GM12878 (cell line): ENCODE data around the gene GPC6. TPM values are rescaled to one million over a fixed set of nuclear protein-coding genes. Genes with fewer than 3 reads are reported as not detected.

Source experiments
- ATAC-seq: fragments of 200-7000 bp; cut with Tn5 transposase; 3 replicates; pipeline ENCODE4 v1.9.1; 2020; ENCODE audit warnings: mild to moderate bottlenecking, moderate library complexity
- BruUV-seq: library from RNA; stranded (reverse); fragments of 400-500 nt; replicated peaks from 2 replicates; lab custom pipeline; 2021; lab: Mats Ljungman, UMichigan
- CTCF ChIA-PET: fragments of 300-600 bp; sonication (Branson Sonifier 250); formaldehyde crosslinking; extraction: SDS; loops from one replicate; lab custom pipeline; 2021; ENCODE audit warnings: inconsistent platforms; lab: Yijun Ruan, JAX
- POLR2A ChIA-PET: fragments of 350-600 bp; formaldehyde crosslinking; extraction: SDS; loops from one replicate; lab custom pipeline; 2021; ENCODE audit warnings: inconsistent platforms; lab: Charles Lee
- RAD21 ChIA-PET: fragments of 300-600 bp; sonication (Branson Sonifier 250); formaldehyde crosslinking; loops from one replicate; lab custom pipeline; 2023; ENCODE audit warnings: antibody characterized with exemption; ENCODE audit not compliant: unreplicated experiment; lab: Charles Lee
- SMC1A ChIA-PET: fragments of 300-600 bp; sonication (Branson Sonifier 250); formaldehyde crosslinking; loops from one replicate; lab custom pipeline; 2023; ENCODE audit not compliant: unreplicated experiment, uncharacterized antibody; lab: Charles Lee
- DNase-seq: peaks from one replicate; pipeline ENCODE4 v3.0.0-alpha.2; 2011; ENCODE audit warnings: low read depth, low spot score
- FAIRE-seq: peaks from 3 replicates; lab custom pipeline; 2011; peaks lifted over from hg19 to GRCh38; lab: Jason Lieb, UNC
- H2AFZ ChIP-seq: 2 replicates; pipeline ENCODE4 v1.6.0; 2011; ENCODE audit warnings: low read depth, low read length, control low read depth; ENCODE audit not compliant: control insufficient read depth
- H3K27ac ChIP-seq: 2 replicates; pipeline ENCODE4 v1.5.1; 2011; ENCODE audit warnings: control low read depth; ENCODE audit not compliant: control insufficient read depth, insufficient read depth
- H3K27me3 ChIP-seq, 2 experiments: replicated peaks in 1 of 2; 2 replicates each; pipeline versions ENCODE4 v1.6.0 to v1.6.1; 2011; ENCODE audit warnings: low read length in 1 of 2; ENCODE audit not compliant: control insufficient read depth in 2 of 2, insufficient read depth in 2 of 2
- H3K36me3 ChIP-seq, 2 experiments: 2 replicates each; pipeline ENCODE4 v1.5.1; 2011; ENCODE audit warnings: low read length in 1 of 2; ENCODE audit not compliant: control insufficient read depth in 2 of 2, insufficient read depth in 2 of 2
- H3K4me1 ChIP-seq: 2 replicates; pipeline ENCODE4 v1.6.1; 2011; ENCODE audit warnings: mild to moderate bottlenecking, low read length, moderate library complexity, mixed read lengths; ENCODE audit not compliant: control insufficient read depth, insufficient read depth
- H3K4me2 ChIP-seq: 2 replicates; pipeline ENCODE4 v1.6.0; 2011; ENCODE audit warnings: control low read depth; ENCODE audit not compliant: control insufficient read depth, insufficient read depth
- H3K4me3 ChIP-seq: fragments of 200-600 bp; sonication (generic); 2 replicates; pipeline ENCODE4 v1.5.1; 2016
- H3K79me2 ChIP-seq: 2 replicates; pipeline ENCODE4 v1.6.0; 2011; ENCODE audit warnings: low read length; ENCODE audit not compliant: control insufficient read depth, insufficient read depth
- H3K9ac ChIP-seq: 2 replicates; pipeline ENCODE4 v1.8.0; 2011; ENCODE audit warnings: low read length, control low read depth, mixed read lengths; ENCODE audit not compliant: control insufficient read depth, insufficient read depth
- H3K9me3 ChIP-seq: replicated peaks from 3 replicates; pipeline ENCODE4 v1.5.1; 2011; ENCODE audit warnings: mild to moderate bottlenecking, low read length; ENCODE audit not compliant: control insufficient read depth, insufficient read depth
- H4K20me1 ChIP-seq: 2 replicates; pipeline ENCODE4 v1.6.0; 2011; ENCODE audit not compliant: control insufficient read depth, insufficient read depth
- BCLAF1 ChIP-seq: fragments of 450-650 bp; IDR thresholded peaks from 2 replicates; pipeline ENCODE4 v1.6.1; 2017; ENCODE audit warnings: antibody characterized with exemption, mild to moderate bottlenecking, moderate library complexity
- CBX5 ChIP-seq: sonication (generic); IDR thresholded peaks from 2 replicates; pipeline ENCODE4 v1.6.1; 2016; ENCODE audit warnings: low read depth, moderate library complexity, mild to moderate bottlenecking, inconsistent platforms
- EGR1 ChIP-seq, 2 experiments: IDR thresholded peaks; 1 replicate in 1 of 2; 2 replicates in 1 of 2; pipeline ENCODE4 v1.6.1; 2011 to 2012; ENCODE audit warnings: low read depth in 2 of 2, low read length in 2 of 2, borderline replicate concordance in 1 of 2, mild to moderate bottlenecking in 1 of 2, moderate library complexity in 1 of 2
- MEF2A ChIP-seq: IDR thresholded peaks from 2 replicates; pipeline ENCODE4 v1.6.1; 2011; ENCODE audit warnings: low read depth, mild to moderate bottlenecking, low read length, moderate library complexity; ENCODE audit not compliant: insufficient read depth
- MTA3 ChIP-seq: IDR thresholded peaks from 2 replicates; pipeline ENCODE4 v1.6.1; 2012; ENCODE audit warnings: low read length, inconsistent platforms, borderline replicate concordance
- MYC ChIP-seq: IDR thresholded peaks from 2 replicates; pipeline ENCODE4 v1.6.1; 2011; ENCODE audit warnings: mild to moderate bottlenecking, low read length, moderate library complexity, inconsistent platforms; ENCODE audit not compliant: insufficient read depth, insufficient replicate concordance, insufficient read length, severe bottlenecking
- NBN ChIP-seq: fragments of 450-650 bp; IDR thresholded peaks from 2 replicates; pipeline ENCODE4 v1.6.1; 2016
- NRF1 ChIP-seq: conservative IDR thresholded peaks from 2 replicates; pipeline ENCODE4 v1.6.1; 2011; ENCODE audit warnings: mild to moderate bottlenecking, low read depth, low read length, improper control_type of control experiment
- RAD51 ChIP-seq: fragments of 450-650 bp; IDR thresholded peaks from 2 replicates; pipeline ENCODE4 v1.6.1; 2016; ENCODE audit warnings: moderate library complexity, mild to moderate bottlenecking, inconsistent platforms
- SMARCA5 ChIP-seq: fragments of 450-650 bp; IDR thresholded peaks from 2 replicates; pipeline ENCODE4 v1.6.1; 2017; ENCODE audit warnings: mild to moderate bottlenecking
- SMC3 ChIP-seq: IDR thresholded peaks from 2 replicates; pipeline ENCODE4 v1.6.1; 2011; ENCODE audit warnings: low read length, improper control_type of control experiment, borderline replicate concordance
- TARDBP ChIP-seq: IDR thresholded peaks from 2 replicates; pipeline ENCODE4 v1.6.1; 2016; ENCODE audit warnings: borderline replicate concordance
- YY1 ChIP-seq: IDR thresholded peaks from 2 replicates; pipeline ENCODE4 v1.6.1; 2011; ENCODE audit warnings: low read depth, mild to moderate bottlenecking, low read length
- WGBS: methylation state at CpG from one replicate; pipeline ENCODE4 v1.1.6; 2016; ENCODE audit warnings: low lambda C conversion rate; ENCODE audit not compliant: insufficient replicate concordance, insufficient coverage; ENCODE audit errors: missing lambda C conversion rate; 5-methylcytosine and 5-hydroxymethylcytosine counted together
- in situ Hi-C: fragments of 300-500 bp; cut with MboI; formaldehyde crosslinking; loops from 9 replicates; pipeline ENCODE4 v1.14.3; 2018; ENCODE audit warnings: mixed read lengths
- intact Hi-C: fragments of 100-400 bp; cut with micrococcal nuclease; formaldehyde crosslinking; loops from one replicate; pipeline ENCODE4 v1.14.2; 2022; ENCODE audit not compliant: unreplicated experiment
- polyA plus RNA-seq, 11 experiments: library from polyadenylated mRNA; depleted of rRNA in 4 of 11; unstranded in 6 of 11; stranded (reverse) in 5 of 11; fragments of >200 nt; fragmentation: Nextera tagmentation in 4 of 11; fragmentation: Illumina TruSeq in 1 of 11; extraction: Ambion mirVana in 4 of 11; extraction: Trizol in 1 of 11; gene quantifications; 1 replicate in 1 of 11; 2 replicates in 10 of 11; pipeline versions ENCODE4 v1.2.1 to v1.2.3, GENCODE V29; 2011 to 2016; ENCODE audit warnings: inconsistent platforms in 2 of 11, missing spikeins in 2 of 11, low read depth in 1 of 11
- total RNA-seq, 4 experiments: library from RNA; depleted of rRNA in 3 of 4; stranded (reverse); fragments of >200 nt in 3 of 4; fragmentation: Illumina TruSeq in 1 of 4; extraction: Trizol in 1 of 4; gene quantifications; 2 replicates each; pipeline versions ENCODE4 v1.2.1 to v1.2.3, GENCODE V29; 2013 to 2021

The GPC6 gene
- total and polyA plus RNA-seq, 10 of the 15 experiments (the other 5 are each of a cell fraction or from before 2014, with no cell fraction given), result 0.03 to 0.04 (median 0.03) TPM; not detected in 7

GRCh38 chr13:93502987-93503615 lies 276.5 kb downstream of the GPC6 start:
- ATAC-seq (no peak), FAIRE-seq (no peak), DNase-seq (no peak)
- no peaks in the 10 kb centered on the region for H3K9me3 ChIP-seq
- no peaks in the 10 kb centered on the region for H3K79me2 ChIP-seq
- H3K36me3 ChIP-seq, result no peaks in the 10 kb centered on the region
- 6% methylated on average over 1 of the region's 1 CpG for WGBS
- RAD21 ChIA-PET, result no interaction called here
- H3K4me1 ChIP-seq, result no peaks in the 10 kb centered on the region
- H3K4me3 ChIP-seq, result no peak overlapping the region
- no peaks in the 10 kb centered on the region for H4K20me1 ChIP-seq
- no TSS peak for BruUV-seq
- H2AFZ ChIP-seq, result no peak overlapping the region
- TF ChIP-seq MEF2A, result no peak
- no peak for TF ChIP-seq NBN
- TF ChIP-seq RAD51, result no peak
- no peak for TF ChIP-seq NRF1
- TF ChIP-seq, all 136 proteins: peak for 0
- Histone ChIP-seq H3K9ac (no peak overlapping the region), H3K27ac (no peak overlapping the region), H3K4me2 (no peak overlapping the region), H3K27me3 (no peaks in the 10 kb centered on the region)
- SMC1A ChIA-PET, result no interaction called here
- in situ Hi-C loops, result no loop called here
- intact Hi-C loops, result no loop called here
- POLR2A ChIA-PET, result no interaction called here
- CTCF ChIA-PET, result no interaction called here

GRCh38 chr13:93505104-93505952 lies 278.7 kb downstream of the GPC6 start:
- H3K9me3 ChIP-seq, result no peaks in the 10 kb centered on the region
- ATAC-seq, result no peak
- POLR2A ChIA-PET, result no interaction called here
- no peak for FAIRE-seq
- H3K4me1 ChIP-seq, result no peaks in the 10 kb centered on the region
- no peak overlapping the region for H3K9ac ChIP-seq
- H4K20me1 ChIP-seq, result no peaks in the 10 kb centered on the region
- H2AFZ ChIP-seq, result no peak overlapping the region
- H3K27me3 ChIP-seq, result no peaks in the 10 kb centered on the region
- H3K4me3 ChIP-seq, result no peak overlapping the region
- RAD21 ChIA-PET, result no interaction called here
- no peak overlapping the region for H3K27ac ChIP-seq
- intact Hi-C loops (no loop called here), in situ Hi-C loops (no loop called here)
- no peak overlapping the region for H3K4me2 ChIP-seq
- CTCF ChIA-PET, result no interaction called here
- SMC1A ChIA-PET, result no interaction called here
- 24% methylated on average over 3 of the region's 3 CpGs for WGBS
- DNase-seq, result no peak
- BruUV-seq, result no TSS peak
- H3K79me2 ChIP-seq, result no peaks in the 10 kb centered on the region
- no peaks in the 10 kb centered on the region for H3K36me3 ChIP-seq
- TF ChIP-seq MTA3, result no peak
- no peak for TF ChIP-seq EGR1 (IDR thresholded peaks at IDR 0.05; ENCODE audit: borderline replicate concordance in 1 of 2, low read depth in 2 of 2, low read length in 2 of 2)
- TF ChIP-seq BCLAF1, result no peak
- TF ChIP-seq SMC3, result no peak
- no peak for TF ChIP-seq SMARCA5
- no peak for TF ChIP-seq TARDBP
- TF ChIP-seq YY1, result no peak
- no peak for TF ChIP-seq MYC
- TF ChIP-seq CBX5, result no peak
